GM12891 (cell line): ENCODE measurements around the gene LAMA5.

Experiments
- POLR2A ChIP-seq: IDR thresholded peaks from 2 replicates; pipeline ENCODE4 v1.6.1; 2011; ENCODE audit warnings: low read depth, low read length, control low read depth
- TAF1 ChIP-seq: IDR thresholded peaks from 2 replicates; pipeline ENCODE4 v1.6.1; 2011; ENCODE audit warnings: low read depth, low read length, control low read depth

GRCh38 chr20:62267543-62267942 is 99.6 kb downstream of the LAMA5 start:
- TF ChIP-seq TAF1, result no peak
- TF ChIP-seq POLR2A, result no peak
